Stimulated activated CD4-positive, alpha-beta T cell treated with anti-CD3 and anti-CD28 coated beads, Interleukin-1b, Interleukin-23, amount 100 ng/mL, for 24 hours (primary cell): ENCODE results near the gene MRTFB.
"Not testable (repeated sequence)": the region's sequence is repeated elsewhere in the genome, so short reads cannot be mapped to it uniquely, and the experiment has no call there.

Experiments
- DNase-seq, 4 experiments: peaks; one replicate each; pipeline ENCODE4 v3.0.0-alpha.2; 2020; ENCODE audit warnings: low read depth in 4 of 4, low spot score in 1 of 4

Gene MRTFB

GRCh38 chr16:14070877-14071575 is at the start of gene MRTFB:
Gene MRTFB (plus strand): TSS chr16:14071319. CDS start chr16:14140607, 69,288 bp downstream.
- peak; percentile 45 to 72 (median 72) for DNase-seq

GRCh38 chr16:14023526-14023925 is 47.6 kb upstream of the MRTFB start:
- not testable (repeated sequence) for DNase-seq

GRCh38 chr16:14024283-14024682 is 46.8 kb upstream of the MRTFB start:
- no peak for DNase-seq

GRCh38 chr16:14026572-14027285 is 44.4 kb upstream of the MRTFB start:
- no peak for DNase-seq

GRCh38 chr16:14028202-14028601 is 42.9 kb upstream of the MRTFB start:
- no peak for DNase-seq

- no peak for DNase-seq
Measured at GRCh38 chr16:14029658-14030057, 41.5 kb upstream of the MRTFB start.

- DNase-seq = no peak
Measured at GRCh38 chr16:14035092-14035491, 36.0 kb upstream of the MRTFB start.

GRCh38 chr16:14036889-14037288 is 34.2 kb upstream of the MRTFB start:
- DNase-seq = no peak

- DNase-seq = no peak
Measured at GRCh38 chr16:14037960-14038359, 33.2 kb upstream of the MRTFB start.

GRCh38 chr16:14041164-14041563 is 30.0 kb upstream of the MRTFB start:
- DNase-seq = no peak

- DNase-seq = no peak
Measured at GRCh38 chr16:14042706-14043105, 28.4 kb upstream of the MRTFB start.

GRCh38 chr16:14043278-14043677 is 27.8 kb upstream of the MRTFB start:
- no peak for DNase-seq

GRCh38 chr16:14043793-14044192 is 27.3 kb upstream of the MRTFB start:
- DNase-seq = no peak

GRCh38 chr16:14047121-14047859 is 23.8 kb upstream of the MRTFB start:
- not testable (repeated sequence) for DNase-seq

- DNase-seq = no peak
Measured at GRCh38 chr16:14050291-14051027, 20.7 kb upstream of the MRTFB start.

- DNase-seq = no peak
Measured at GRCh38 chr16:14051103-14051729, 19.9 kb upstream of the MRTFB start.

GRCh38 chr16:14056970-14057369 is 14.1 kb upstream of the MRTFB start:
- no peak for DNase-seq

- DNase-seq = no peak
Measured at GRCh38 chr16:14057878-14058382, 13.2 kb upstream of the MRTFB start.

- no peak for DNase-seq
Measured at GRCh38 chr16:14061732-14062259, 9.3 kb upstream of the MRTFB start.

- DNase-seq = no peak
Measured at GRCh38 chr16:14062261-14062660, 8.9 kb upstream of the MRTFB start.
